Muscle layer of duodenum (tissue), 2 donors: ENCODE data around the gene TMEM94.
"Not testable (repeated sequence)": the region's sequence is repeated elsewhere in the genome, so short reads cannot be mapped to it uniquely, and the experiment has no call there.

Experiments
- H3K27ac ChIP-seq: one replicate; pipeline ENCODE4 v1.7.0; 2013; ENCODE audit warnings: mild to moderate bottlenecking, low read length
- H3K27me3 ChIP-seq: one replicate; pipeline ENCODE4 v1.7.0; 2013; ENCODE audit warnings: low read depth, mild to moderate bottlenecking, control low read depth, low read length
- H3K36me3 ChIP-seq, 2 donors: one replicate each; pipeline ENCODE4 v1.7.0; 2013; ENCODE audit warnings: low read length in 2 of 2, control low read depth in 1 of 2, mild to moderate bottlenecking in 1 of 2; ENCODE audit not compliant: insufficient read depth in 2 of 2, control insufficient read depth in 1 of 2
- H3K4me1 ChIP-seq, 2 donors: one replicate each; pipeline ENCODE4 v1.7.0; 2013; ENCODE audit warnings: low read length in 2 of 2, mild to moderate bottlenecking in 2 of 2, control low read depth in 1 of 2, moderate library complexity in 1 of 2; ENCODE audit not compliant: insufficient read depth in 2 of 2, control insufficient read depth in 1 of 2
- H3K4me3 ChIP-seq, 2 donors: one replicate each; pipeline ENCODE4 v1.7.0; 2013; ENCODE audit warnings: low read length in 2 of 2, low read depth in 1 of 2, mild to moderate bottlenecking in 1 of 2
- H3K9me3 ChIP-seq, 2 donors: one replicate each; pipeline ENCODE4 v1.7.0; 2013; ENCODE audit warnings: low read length in 2 of 2, control low read depth in 1 of 2, mild to moderate bottlenecking in 1 of 2; ENCODE audit not compliant: control insufficient read depth in 1 of 2
- donor health status: healthy.

TMEM94 gene

GRCh38 chr17:75468779-75469373, 12.4 kb downstream of the TMEM94 start:
- peaks cover 8 to 14% of the 10 kb centered on the region in 2 donors for H3K36me3 ChIP-seq
- no peak overlapping the region for H3K27ac ChIP-seq
- H3K27me3 ChIP-seq: no peaks in the 10 kb centered on the region
- H3K9me3 ChIP-seq: no peaks in the 10 kb centered on the region
- peaks cover 0 to 3% of the 10 kb centered on the region in 2 donors for H3K4me1 ChIP-seq
- no peak overlapping the region for H3K4me3 ChIP-seq

DNA sequence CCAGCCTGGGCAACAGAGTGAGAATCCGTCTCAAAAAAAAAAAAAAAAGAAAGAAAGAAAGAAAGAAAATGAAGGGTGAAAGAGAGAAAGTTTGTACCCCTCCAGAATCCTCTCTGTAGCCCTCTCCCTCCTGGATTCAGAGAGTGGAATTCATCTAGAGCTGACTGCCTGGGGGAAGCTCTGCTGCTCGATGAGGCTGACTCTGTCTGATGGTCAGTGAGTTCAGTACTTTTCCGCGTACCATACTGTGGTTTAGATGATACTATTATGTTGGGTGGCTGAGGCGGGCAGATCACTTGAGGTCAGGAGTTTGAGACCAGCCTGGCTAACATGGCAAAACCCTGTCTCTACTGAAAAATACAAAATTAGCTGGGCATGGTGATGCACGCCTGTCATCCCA, 14.8 kb downstream of the TMEM94 start:
- Histone ChIP-seq H3K36me3 (peaks cover 8 to 14% of the 10 kb centered on the region in 2 donors), H3K27me3 (no peaks in the 10 kb centered on the region), H3K27ac (no peak overlapping the region), H3K9me3 (no peaks in the 10 kb centered on the region), H3K4me1 (peaks cover 0 to 20% of the 10 kb centered on the region in 2 donors), H3K4me3 (no peak overlapping the region)

GRCh38 chr17:75472119-75472518, 15.7 kb downstream of the TMEM94 start:
- Histone ChIP-seq H3K4me3 (no peak overlapping the region), H3K36me3 (peaks cover 8 to 14% of the 10 kb centered on the region in 2 donors), H3K9me3 (no peaks in the 10 kb centered on the region), H3K27me3 (no peaks in the 10 kb centered on the region), H3K27ac (no peak overlapping the region), H3K4me1 (peaks cover 8 to 29% of the 10 kb centered on the region in 2 donors)

DNA sequence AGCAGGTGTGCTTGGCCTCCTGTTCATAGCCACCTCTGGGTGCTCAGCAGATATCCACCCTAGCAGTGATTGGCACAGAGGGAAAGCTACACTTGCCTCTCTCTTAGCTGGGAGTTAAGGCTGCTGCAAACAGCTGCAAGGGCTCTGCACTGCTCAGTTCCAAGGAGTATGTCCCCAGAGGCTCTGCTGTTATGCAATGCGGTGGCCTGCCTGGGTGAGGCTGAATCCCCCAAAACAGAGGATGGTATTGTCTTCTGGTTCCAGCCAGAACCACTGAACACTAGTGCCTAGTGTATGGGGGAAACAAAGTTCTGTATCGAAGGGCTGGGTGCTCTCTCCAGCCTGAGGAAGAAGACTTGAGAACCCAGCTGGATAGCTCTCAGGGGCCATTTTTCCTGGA, 16.8 kb downstream of the TMEM94 start:
- H3K36me3 ChIP-seq: peaks cover 8 to 14% of the 10 kb centered on the region in 2 donors
- H3K27ac ChIP-seq: no peak overlapping the region
- H3K9me3 ChIP-seq: no peaks in the 10 kb centered on the region
- peaks cover 9 to 32% of the 10 kb centered on the region in 2 donors for H3K4me1 ChIP-seq
- no peaks in the 10 kb centered on the region for H3K27me3 ChIP-seq
- no peak overlapping the region for H3K4me3 ChIP-seq

DNA sequence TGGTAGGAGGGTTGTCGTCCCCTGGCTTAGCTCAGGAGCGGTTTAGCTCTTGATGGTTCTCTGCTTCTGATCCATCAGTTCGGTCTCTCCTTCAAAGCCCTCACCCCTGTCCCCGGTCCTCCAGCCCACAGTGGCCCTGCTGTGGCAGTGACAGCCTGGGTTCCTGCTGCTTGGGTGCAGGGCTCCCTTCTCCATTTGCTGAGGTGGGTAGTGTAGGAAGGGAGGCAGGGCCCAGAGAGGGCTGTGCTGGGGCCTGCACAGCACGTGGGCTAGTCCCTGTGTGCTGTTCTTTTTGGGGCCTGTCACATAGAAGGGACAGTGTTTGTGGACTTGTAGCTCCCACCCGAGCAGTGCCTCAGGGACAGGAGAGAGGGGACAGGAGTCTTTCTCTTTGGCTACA, 18.3 kb downstream of the TMEM94 start:
- Histone ChIP-seq H3K27ac (no peak overlapping the region), H3K9me3 (no peaks in the 10 kb centered on the region), H3K36me3 (peaks cover 8 to 14% of the 10 kb centered on the region in 2 donors), H3K4me3 (no peak overlapping the region), H3K4me1 (peaks cover 9 to 33% of the 10 kb centered on the region in 2 donors), H3K27me3 (no peaks in the 10 kb centered on the region)

GRCh38 chr17:75475144-75475835, 18.9 kb downstream of the TMEM94 start:
- Histone ChIP-seq H3K9me3 (no peaks in the 10 kb centered on the region), H3K4me3 (peak overlapping the region in 1 of 2 donors; percentile 19), H3K36me3 (peaks cover 8 to 14% of the 10 kb centered on the region in 2 donors), H3K27ac (peak overlapping the region; percentile 4), H3K4me1 (peaks cover 9 to 33% of the 10 kb centered on the region in 2 donors), H3K27me3 (no peaks in the 10 kb centered on the region)

DNA sequence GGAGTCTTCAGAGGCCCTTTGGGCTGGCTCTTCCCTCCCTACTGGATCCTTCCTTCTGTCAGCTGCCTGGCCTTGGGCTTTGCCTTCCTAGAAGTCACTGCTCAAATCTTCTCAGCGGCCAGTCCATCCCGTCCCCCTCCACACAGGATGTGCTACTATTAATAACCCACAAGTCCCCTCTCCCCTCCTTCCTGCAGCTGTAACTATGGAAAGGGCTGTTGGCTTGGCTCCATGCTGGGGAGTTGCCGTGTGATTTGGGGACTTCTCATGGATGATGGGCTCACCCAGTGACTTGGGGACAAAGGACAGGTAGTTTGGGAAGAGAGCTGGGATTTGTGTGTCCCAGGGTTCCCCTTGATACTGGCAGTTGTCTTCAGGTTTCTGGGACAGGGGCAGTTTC, 19.4 kb downstream of the TMEM94 start:
- Histone ChIP-seq H3K4me3 (peak overlapping the region in 1 of 2 donors; percentile 19), H3K27me3 (no peaks in the 10 kb centered on the region), H3K4me1 (peaks cover 9 to 33% of the 10 kb centered on the region in 2 donors), H3K27ac (peak overlapping the region; percentile 4), H3K36me3 (peaks cover 8 to 14% of the 10 kb centered on the region in 2 donors), H3K9me3 (no peaks in the 10 kb centered on the region)

DNA sequence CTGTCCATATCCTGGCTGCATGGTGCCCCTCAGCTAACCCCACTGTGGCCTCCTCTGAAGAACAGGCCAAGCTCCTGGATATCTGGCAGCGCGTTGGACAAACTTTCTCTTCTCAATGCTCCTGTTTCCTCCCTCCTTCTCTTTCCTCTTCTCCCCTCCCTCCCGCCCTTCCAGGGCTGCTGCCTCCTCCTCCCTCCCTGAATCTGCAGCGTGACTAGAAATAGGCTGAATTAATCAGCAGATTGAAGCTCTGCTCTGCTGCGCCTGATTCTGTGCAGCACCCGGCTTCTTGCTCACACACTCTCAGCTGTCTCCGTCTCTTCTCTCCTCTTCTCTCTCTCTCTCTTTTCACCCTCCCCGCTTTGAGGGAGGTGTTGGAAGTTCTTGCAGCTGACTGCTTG, 19.8 kb downstream of the TMEM94 start:
- Histone ChIP-seq H3K4me3 (peak overlapping the region; percentile 30 to 32), H3K27ac (peak overlapping the region; percentile 4), H3K27me3 (no peaks in the 10 kb centered on the region), H3K4me1 (peaks cover 9 to 33% of the 10 kb centered on the region in 2 donors), H3K9me3 (no peaks in the 10 kb centered on the region), H3K36me3 (peaks cover 8 to 14% of the 10 kb centered on the region in 2 donors)

DNA sequence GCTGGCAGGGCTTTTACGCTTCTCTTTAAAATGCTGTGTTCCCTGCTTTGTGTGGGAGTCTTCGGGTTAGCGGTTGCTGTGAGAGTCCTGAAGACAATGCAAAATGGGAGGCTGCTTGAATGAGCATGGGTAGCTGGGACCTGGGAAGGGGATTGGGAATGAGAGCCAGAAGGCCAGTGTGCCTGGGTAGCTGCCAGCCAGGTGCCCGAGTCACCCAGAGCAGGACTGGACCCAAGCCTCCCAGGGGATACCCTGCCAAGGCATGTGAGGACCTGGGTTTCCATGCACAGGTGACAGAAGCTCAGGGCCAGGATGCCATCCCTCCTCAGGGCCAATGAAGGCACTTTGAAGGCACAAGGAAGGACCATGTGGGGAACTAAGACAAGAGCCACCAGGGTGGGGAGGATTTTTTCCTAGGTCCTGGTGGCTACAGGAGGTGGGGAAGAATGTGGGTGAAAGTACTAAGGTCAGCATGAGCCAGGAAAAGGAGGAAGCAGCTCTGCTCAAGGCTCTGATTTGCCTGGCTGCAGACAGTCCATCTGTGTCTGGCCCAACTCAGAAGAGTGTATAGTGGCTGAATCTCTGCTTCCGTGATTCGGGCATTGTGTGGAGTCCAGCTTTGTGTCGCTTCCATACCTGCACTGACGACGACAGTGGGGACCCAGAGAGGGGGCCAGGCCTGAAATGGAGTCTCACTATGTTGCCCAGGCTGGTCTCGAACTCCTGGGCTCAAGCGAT, 20.5 kb downstream of the TMEM94 start:
- Histone ChIP-seq H3K27me3 (no peaks in the 10 kb centered on the region), H3K9me3 (no peaks in the 10 kb centered on the region), H3K4me1 (peaks cover 9 to 33% of the 10 kb centered on the region in 2 donors), H3K36me3 (peaks cover 6 to 13% of the 10 kb centered on the region in 2 donors), H3K4me3 (peak overlapping the region; percentile 30 to 32), H3K27ac (no peak overlapping the region)

DNA sequence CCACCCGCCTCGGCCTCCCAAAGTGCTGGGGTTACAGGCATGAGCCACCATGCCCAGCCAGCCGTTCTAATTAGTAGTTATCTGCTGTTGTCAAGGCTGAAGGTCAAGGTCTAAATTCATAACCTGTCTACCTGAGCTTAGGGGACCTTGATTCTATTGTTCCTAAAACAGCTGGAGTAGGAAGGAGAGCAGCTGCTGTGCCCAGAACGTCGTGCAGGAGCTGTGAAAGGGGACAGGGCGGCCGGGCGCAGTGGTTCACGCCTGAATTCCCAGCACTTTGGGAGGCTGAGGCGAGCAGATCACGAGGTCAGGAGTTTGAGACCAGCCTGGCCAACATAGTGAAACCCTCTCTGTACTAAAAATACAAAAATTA, 21.0 kb downstream of the TMEM94 start:
- H3K4me3 ChIP-seq, H3K36me3 ChIP-seq, H3K9me3 ChIP-seq, H3K27ac ChIP-seq, H3K27me3 ChIP-seq: not testable (repeated sequence)
- peaks cover 9 to 33% of the 10 kb centered on the region in 2 donors for H3K4me1 ChIP-seq

- H3K4me3 ChIP-seq: no peak overlapping the region
- peaks cover 9 to 33% of the 10 kb centered on the region in 2 donors for H3K4me1 ChIP-seq
- no peaks in the 10 kb centered on the region for H3K27me3 ChIP-seq
- no peaks in the 10 kb centered on the region for H3K9me3 ChIP-seq
- H3K36me3 ChIP-seq: no peaks in the 10 kb centered on the region
- H3K27ac ChIP-seq: no peak overlapping the region
Measured at GRCh38 chr17:75478508-75478907, 22.1 kb downstream of the TMEM94 start.
